A549 (cell line): Measurements from ENCODE around the gene NDUFB4. TPM values are rescaled to one million over a fixed set of nuclear protein-coding genes. Genes with fewer than 3 reads are reported as not detected.

ENCODE experiments used
- ATAC-seq, 2 experiments: fragments of 200-7000 bp in 1 of 2; fragments of >200 bp in 1 of 2; cut with Nextera tagmentation in 1 of 2; cut with Tn5 transposase in 1 of 2; 3 replicates each; pipeline versions ENCODE4 v1.8.0 to v1.9.1; 2018 to 2020; ENCODE audit warnings: mild to moderate bottlenecking in 1 of 2, moderate library complexity in 1 of 2
- CTCF ChIA-PET: fragments of 300-600 bp; sonication (Branson Sonifier 250); formaldehyde crosslinking; extraction: SDS; loops from one replicate; lab custom pipeline; 2021; ENCODE audit warnings: antibody characterized with exemption, inconsistent platforms; lab: Yijun Ruan, JAX
- POLR2A ChIA-PET: fragments of 350-600 bp; formaldehyde crosslinking; extraction: SDS; loops from one replicate; lab custom pipeline; 2021; ENCODE audit warnings: antibody characterized with exemption, inconsistent platforms; lab: Yijun Ruan, JAX
- DNase-seq, 2 experiments: peaks; one replicate each; pipeline versions ENCODE4 v3.0.0 to v3.0.0-alpha.2; 2011 to 2016; ENCODE audit warnings: low read depth in 1 of 2, low spot score in 1 of 2
- FAIRE-seq: peaks from 2 replicates; lab custom pipeline; 2011; peaks lifted over from hg19 to GRCh38; lab: Jason Lieb, UNC
- H3K27ac ChIP-seq, 2 experiments: fragments of >200 bp; sonication (Bioruptor Twin); formaldehyde crosslinking; 3 replicates each; pipeline ENCODE4 v1.5.1; 2016 to 2017
- H3K4me1 ChIP-seq: fragments of >200 bp; sonication (Bioruptor Twin); formaldehyde crosslinking; 3 replicates; pipeline ENCODE4 v1.6.1; 2016
- H3K4me2 ChIP-seq: fragments of >200 bp; sonication (Bioruptor Twin); formaldehyde crosslinking; 3 replicates; pipeline ENCODE4 v1.6.1; 2016
- H3K4me3 ChIP-seq: fragments of >200 bp; sonication (Bioruptor Twin); formaldehyde crosslinking; 3 replicates; pipeline ENCODE4 v1.5.1; 2016
- H3K9me3 ChIP-seq: fragments of >200 bp; sonication (Bioruptor Twin); formaldehyde crosslinking; 3 replicates; pipeline ENCODE4 v1.6.1; 2016
- BHLHE40 ChIP-seq: IDR thresholded peaks from 2 replicates; pipeline ENCODE4 v1.6.1; 2012; ENCODE audit warnings: low read depth, low read length, inconsistent platforms
- CBX8 ChIP-seq: fragments of 200-600 bp; sonication (generic); IDR thresholded peaks from 2 replicates; pipeline ENCODE4 v1.6.1; 2016
- CHD4 ChIP-seq: fragments of 200-600 bp; sonication (generic); IDR thresholded peaks from 2 replicates; pipeline ENCODE4 v1.6.1; 2016; ENCODE audit warnings: antibody characterized with exemption, mild to moderate bottlenecking, borderline replicate concordance
- EHF ChIP-seq: fragments of 250-450 bp; sonication (Bioruptor Pico); IDR thresholded peaks from 2 replicates; pipeline ENCODE4 v1.5.0; 2020; ENCODE audit warnings: mild to moderate bottlenecking
- FOSB ChIP-seq: fragments of 250-450 bp; sonication (Bioruptor Pico); IDR thresholded peaks from 2 replicates; pipeline ENCODE4 v1.5.0; 2020; ENCODE audit warnings: mild to moderate bottlenecking, moderate library complexity
- FOSL2 ChIP-seq, 2 experiments: fragments of 450-650 bp in 1 of 2; fragments of >200 bp in 1 of 2; sonication (Bioruptor Twin) in 1 of 2; formaldehyde crosslinking; IDR thresholded peaks; 2 replicates each; pipeline versions ENCODE4 v1.5.0 to v1.6.1; 2016 to 2020; ENCODE audit warnings: mild to moderate bottlenecking in 1 of 2, moderate library complexity in 1 of 2
- FOXS1 ChIP-seq: fragments of 250-450 bp; sonication (Bioruptor Pico); IDR thresholded peaks from 2 replicates; pipeline ENCODE4 v1.5.0; 2020; ENCODE audit warnings: mild to moderate bottlenecking, moderate library complexity
- HES2 ChIP-seq: fragments of >200 bp; sonication (Bioruptor Twin); formaldehyde crosslinking; IDR thresholded peaks from 2 replicates; pipeline ENCODE4 v1.6.1; 2016
- HMGXB4 ChIP-seq: fragments of 250-450 bp; sonication (Bioruptor Pico); IDR thresholded peaks from 2 replicates; pipeline ENCODE4 v1.5.0; 2021; ENCODE audit warnings: mild to moderate bottlenecking, moderate library complexity, borderline replicate concordance
- HOXB13 ChIP-seq: fragments of 250-450 bp; sonication (Bioruptor Pico); IDR thresholded peaks from 2 replicates; pipeline ENCODE4 v1.5.0; 2020; ENCODE audit warnings: low read depth, mild to moderate bottlenecking, moderate library complexity
- JUN ChIP-seq, 2 experiments: fragments of >200 bp; sonication (Bioruptor Twin); formaldehyde crosslinking; IDR thresholded peaks; 2 replicates in 1 of 2; 3 replicates in 1 of 2; pipeline ENCODE4 v1.6.1; 2016 to 2017
- JUNB ChIP-seq: fragments of >200 bp; sonication (Bioruptor Twin); formaldehyde crosslinking; IDR thresholded peaks from 2 replicates; pipeline ENCODE4 v1.6.1; 2016
- KDM1A ChIP-seq: fragments of 200-600 bp; sonication (generic); IDR thresholded peaks from 2 replicates; pipeline ENCODE4 v1.6.1; 2016; ENCODE audit warnings: low read depth, mild to moderate bottlenecking
- MAFK ChIP-seq: fragments of 450-650 bp; IDR thresholded peaks from 2 replicates; pipeline ENCODE4 v1.6.1; 2014; ENCODE audit not compliant: partially characterized antibody
- MAX ChIP-seq: IDR thresholded peaks from 2 replicates; pipeline ENCODE4 v1.6.1; 2012
- MYC ChIP-seq: IDR thresholded peaks from 2 replicates; pipeline ENCODE4 v1.6.1; 2012; ENCODE audit warnings: mild to moderate bottlenecking, inconsistent platforms, low read length, improper control_type of control experiment, borderline replicate concordance
- NFE2L2 ChIP-seq: fragments of 150-350 bp; conservative IDR thresholded peaks from 2 replicates; pipeline ENCODE4 v1.6.1; 2014; ENCODE audit warnings: low read length
- NPAS2 ChIP-seq: fragments of 250-450 bp; sonication (Bioruptor Pico); IDR thresholded peaks from 2 replicates; pipeline ENCODE4 v1.8.0; 2022; ENCODE audit warnings: mild to moderate bottlenecking, moderate library complexity, borderline replicate concordance
- NR3C1 ChIP-seq: fragments of >200 bp; sonication (Bioruptor Twin); formaldehyde crosslinking; IDR thresholded peaks from 3 replicates; pipeline ENCODE4 v1.6.1; 2017
- PBX3 ChIP-seq: IDR thresholded peaks from 2 replicates; pipeline ENCODE4 v1.6.1; 2012
- PHF8 ChIP-seq: fragments of 200-600 bp; sonication (generic); IDR thresholded peaks from 2 replicates; pipeline ENCODE4 v1.6.1; 2016; ENCODE audit warnings: low read depth, mild to moderate bottlenecking, antibody characterized with exemption, moderate library complexity, borderline replicate concordance
- POLR2AphosphoS2 ChIP-seq: conservative IDR thresholded peaks from 2 replicates; pipeline ENCODE4 v1.6.1; 2012; ENCODE audit warnings: low read length, improper control_type of control experiment, inconsistent platforms
- RARB ChIP-seq: fragments of 250-450 bp; sonication (Bioruptor Pico); IDR thresholded peaks from 2 replicates; pipeline ENCODE4 v1.8.0; 2021; ENCODE audit warnings: mild to moderate bottlenecking, moderate library complexity
- RCOR1 ChIP-seq: fragments of 150-350 bp; IDR thresholded peaks from 2 replicates; pipeline ENCODE4 v1.6.1; 2014; ENCODE audit warnings: antibody characterized with exemption, low read length, low read depth
- RFX5 ChIP-seq: fragments of 450-650 bp; IDR thresholded peaks from 2 replicates; pipeline ENCODE4 v1.7.1; 2014; ENCODE audit warnings: antibody characterized with exemption, mild to moderate bottlenecking, moderate library complexity
- USF2 ChIP-seq: fragments of 450-650 bp; IDR thresholded peaks from 2 replicates; pipeline ENCODE4 v1.6.1; 2014; ENCODE audit warnings: antibody characterized with exemption
- ZC3H11A ChIP-seq: fragments of 450-650 bp; IDR thresholded peaks from 2 replicates; pipeline ENCODE4 v1.6.1; 2014; ENCODE audit warnings: antibody characterized with exemption, mild to moderate bottlenecking
- ZNF302 ChIP-seq: fragments of 250-450 bp; sonication (Bioruptor Pico); IDR thresholded peaks from 2 replicates; pipeline ENCODE4 v1.9.0; 2021; ENCODE audit warnings: inconsistent platforms, mild to moderate bottlenecking, moderate library complexity
- WGBS: methylation state at CpG from one replicate; pipeline ENCODE4 v1.1.6; 2017; ENCODE audit errors: missing lambda C conversion rate; 5-methylcytosine and 5-hydroxymethylcytosine counted together
- polyA plus RNA-seq, 4 experiments: library from polyadenylated mRNA; depleted of rRNA in 3 of 4; stranded (reverse); fragments of >200 nt; fragmentation: RNase III in 1 of 4; extraction: RNeasy Plus Mini Kit Qiagen cat#74134 plus additional on column Dnase treatment in 1 of 4; gene quantifications; 2 replicates in 3 of 4; 3 replicates in 1 of 4; pipeline ENCODE4 v1.2.3, GENCODE V29; 2011 to 2017

NDUFB4 gene
- polyA plus RNA-seq, 2 of the 4 experiments (the other 2 are of a cell fraction): 239 to 686 TPM

DNA sequence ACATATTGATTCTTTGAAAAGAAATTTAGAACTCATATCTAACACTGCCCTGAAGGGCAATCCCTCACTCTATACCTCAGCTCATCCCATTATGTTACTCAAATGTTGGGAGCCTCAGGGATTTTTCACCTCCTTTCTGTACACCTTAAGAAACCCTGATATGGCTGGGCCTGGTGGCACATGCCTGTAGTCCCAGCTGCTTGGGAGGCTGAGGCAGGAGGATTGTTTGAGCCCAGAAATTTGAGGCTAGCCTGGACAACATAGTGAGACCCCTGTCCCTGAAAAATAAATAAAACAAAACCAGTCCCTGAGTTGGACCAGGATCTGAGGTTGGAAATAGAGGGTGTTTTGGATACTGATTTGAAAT, 27.6 kb downstream of the NDUFB4 start:
- Histone ChIP-seq H3K9me3 (no peaks in the 10 kb centered on the region), H3K27ac (peak overlapping the region; percentile 18 to 56; a peak in 2 of 6 replicates), H3K4me3 (no peak overlapping the region)
- TF ChIP-seq USF2 (no peak), RFX5 (no peak), ZNF302 (CRISPR knock-in tag) (no peak), RCOR1 (no peak), ZC3H11A (no peak), RARB (no peak), EHF (no peak), NPAS2 (CRISPR knock-in tag) (no peak), FOSB (CRISPR knock-in tag) (no peak)
- TF ChIP-seq, all 56 proteins: peak for 0
- ChIA-PET CTCF (interaction anchor here (1.2 to 2.5 kb wide), 5 partner anchors 10 to 231 kb away, joined by 3 to 30 read pairs (median 6); no protein-coding TSS in a partner anchor), POLR2A (no interaction called here)
- DNase-seq: no peak
- ATAC-seq: peak in 1 of 2 experiments; percentile 36; a peak in 3 of 6 replicates
- Histone ChIP-seq H3K4me2 (peak overlapping the region; percentile 42; the same call in 2 of the 3 replicates), H3K4me1 (peaks cover 20% of the 10 kb centered on the region; the same call in 2 of the 3 replicates)
- no peak for FAIRE-seq

DNA sequence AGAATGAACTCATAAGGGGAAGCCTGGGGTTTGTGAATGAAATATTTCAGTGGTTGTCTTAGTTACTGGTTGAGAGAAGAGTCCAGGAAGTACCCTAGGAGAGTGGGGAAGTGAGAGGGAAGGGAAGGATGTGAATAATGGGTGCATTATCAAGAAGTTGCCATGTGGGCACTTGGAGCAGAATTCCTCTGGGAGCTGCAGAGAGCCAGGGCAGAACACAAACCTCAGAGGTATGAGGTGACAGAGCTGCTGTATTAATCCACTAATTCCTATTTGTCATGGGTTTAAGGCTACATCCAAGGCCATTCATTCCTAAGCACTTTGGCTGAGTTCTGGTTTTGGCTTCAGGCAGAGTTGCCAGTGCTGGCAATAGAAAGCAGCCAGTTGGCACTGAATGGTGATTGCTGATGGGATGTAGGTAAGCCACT, 29.0 kb downstream of the NDUFB4 start:
- FAIRE-seq: no peak
- peak; percentile 7 to 27; a peak in 3 of 6 replicates for ATAC-seq
- H3K4me2 ChIP-seq: no peak overlapping the region
- peaks cover 20% of the 10 kb centered on the region; the same call in 2 of the 3 replicates for H3K4me1 ChIP-seq
- DNase-seq: no peak
- H3K9me3 ChIP-seq: no peaks in the 10 kb centered on the region
- H3K4me3 ChIP-seq: no peak overlapping the region
- ChIA-PET POLR2A (no interaction called here), CTCF (interaction anchor here (0.8 to 3.5 kb wide), 4 partner anchors 9 to 175 kb away, joined by 3 to 23 read pairs (median 3); no protein-coding TSS in a partner anchor)
- TF ChIP-seq MYC (no peak), KDM1A (no peak), NR3C1 (no peak), FOXS1 (no peak), FOSB (CRISPR knock-in tag) (no peak), HES2 (no peak), POLR2AphosphoS2 (no peak)
- H3K27ac ChIP-seq: no peak overlapping the region

DNA sequence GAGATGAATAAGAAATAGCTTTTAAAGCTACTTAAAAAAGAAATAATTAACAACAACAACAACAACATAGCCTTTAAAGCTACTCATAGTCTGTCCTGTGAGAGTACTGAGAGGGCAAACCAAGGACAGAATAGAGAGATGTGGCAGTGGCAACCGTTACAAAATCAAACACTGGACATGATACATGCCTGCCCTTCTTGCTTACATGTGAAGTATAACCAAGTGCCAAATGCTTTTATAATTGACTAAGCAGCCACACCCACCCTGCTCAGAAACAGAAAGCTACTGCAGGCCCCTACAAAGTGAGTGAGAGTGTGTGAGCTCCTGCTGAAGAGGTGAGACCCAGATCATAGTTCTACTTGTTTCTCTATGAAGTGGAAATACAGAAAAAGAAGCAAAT, 38.4 kb downstream of the NDUFB4 start:
- H3K9me3 ChIP-seq: no peaks in the 10 kb centered on the region
- TF ChIP-seq JUN (IDR thresholded peaks at IDR 0.05) (no peak), CBX8 (no peak), MAFK (no peak), HES2 (no peak), FOSL2 (IDR thresholded peaks at IDR 0.05) (no peak), FOSL2 (CRISPR knock-in tag; IDR thresholded peaks at IDR 0.05) (no peak), USF2 (no peak), HMGXB4 (CRISPR knock-in tag) (no peak), EHF (no peak), NFE2L2 (no peak), CHD4 (no peak), PBX3 (no peak), HOXB13 (CRISPR knock-in tag) (no peak), PHF8 (no peak), NPAS2 (CRISPR knock-in tag) (no peak), MAX (no peak), BHLHE40 (no peak), FOSB (CRISPR knock-in tag) (no peak), FOXS1 (no peak), JUNB (no peak)
- TF ChIP-seq, all 56 proteins: peak for 0
- Histone ChIP-seq H3K4me1 (no peaks in the 10 kb centered on the region), H3K4me2 (no peak overlapping the region), H3K27ac (no peak overlapping the region), H3K4me3 (no peak overlapping the region)
- 0% methylated on average over 1 of the region's 1 CpG for WGBS
- POLR2A ChIA-PET: interaction anchor here (1.1 kb wide), 1 partner anchor 44 kb away, joined by 3 read pairs; no protein-coding TSS in a partner anchor
- CTCF ChIA-PET: interaction anchor here (0.6 to 2.5 kb wide), 6 partner anchors 10 to 78 kb away, joined by 3 to 6 read pairs (median 4); no protein-coding TSS in a partner anchor
- FAIRE-seq (no peak), DNase-seq (no peak), ATAC-seq (no peak)
